ENCODE data around the gene SAMD11.

Gene SAMD11

GRCh38 chr1:954927-955326 lies 31.2 kb downstream of the SAMD11 start:
- peaks cover 8% of the 10 kb centered on the region for H3K27me3 ChIP-seq (ENCODE audit: insufficient read depth, low read length)
- H3K4me3 ChIP-seq (ENCODE audit: low read length): no peak overlapping the region
- H3K9me3 ChIP-seq (ENCODE audit: insufficient read depth, low read depth, low read length): no peaks in the 10 kb centered on the region

GRCh38 chr1:955474-955873 lies 31.8 kb downstream of the SAMD11 start:
- no peak overlapping the region for H3K9ac ChIP-seq (ENCODE audit: low read depth, low read length)
- WGBS: 94% methylated on average over 6 of the region's 6 CpGs
- no peak overlapping the region for H3K27ac ChIP-seq (ENCODE audit: low read depth, low read length)
- H3K9me3 ChIP-seq (ENCODE audit: insufficient read depth, low read depth, low read length): no peaks in the 10 kb centered on the region
- no peak overlapping the region for H3K4me3 ChIP-seq (ENCODE audit: low read length)
- H3K4me1 ChIP-seq (ENCODE audit: insufficient read depth, low read length): no peaks in the 10 kb centered on the region
- H3K27me3 ChIP-seq (ENCODE audit: insufficient read depth, low read length): peaks cover 11% of the 10 kb centered on the region
- peaks cover 66% of the 10 kb centered on the region for H3K36me3 ChIP-seq (ENCODE audit: insufficient read depth, low read length)

More at GRCh38 chr1:954927-955326, 31.2 kb downstream of the SAMD11 start:
- Histone ChIP-seq H3K4me1 (ENCODE audit: insufficient read depth, low read length) (no peaks in the 10 kb centered on the region), H3K27ac (ENCODE audit: low read depth, low read length) (no peak overlapping the region), H3K36me3 (ENCODE audit: insufficient read depth, low read length) (peaks cover 72% of the 10 kb centered on the region), H3K9ac (ENCODE audit: low read depth, low read length) (no peak overlapping the region)
- WGBS: 94% methylated on average over 13 of the region's 13 CpGs

- no peaks in the 10 kb centered on the region for H3K4me1 ChIP-seq (ENCODE audit: insufficient read depth, low read length)
- WGBS: 94% methylated on average over 11 of the region's 11 CpGs
- H3K9ac ChIP-seq (ENCODE audit: low read depth, low read length): no peak overlapping the region
- no peak overlapping the region for H3K27ac ChIP-seq (ENCODE audit: low read depth, low read length)
- H3K4me3 ChIP-seq (ENCODE audit: low read length): no peak overlapping the region
- no peaks in the 10 kb centered on the region for H3K9me3 ChIP-seq (ENCODE audit: insufficient read depth, low read depth, low read length)
- H3K36me3 ChIP-seq (ENCODE audit: insufficient read depth, low read length): peaks cover 58% of the 10 kb centered on the region
- peaks cover 17% of the 10 kb centered on the region for H3K27me3 ChIP-seq (ENCODE audit: insufficient read depth, low read length)
Observed at GRCh38 chr1:956636-957035, 32.9 kb downstream of the SAMD11 start.

- H3K36me3 ChIP-seq (ENCODE audit: insufficient read depth, low read length): peaks cover 51% of the 10 kb centered on the region
- H3K4me3 ChIP-seq (ENCODE audit: low read length): peak within 1 kb of the TSS; percentile 85
- peak within 1 kb of the TSS; percentile 75 for H3K9ac ChIP-seq (ENCODE audit: low read depth, low read length)
- H3K27ac ChIP-seq (ENCODE audit: low read depth, low read length): peak within 1 kb of the TSS; percentile 40; the same call in 1 of the 2 replicates
- 4% methylated on average over 101 of the region's 101 CpGs for WGBS
- H3K9me3 ChIP-seq (ENCODE audit: insufficient read depth, low read depth, low read length): no peaks in the 10 kb centered on the region
- peaks cover 19% of the 10 kb centered on the region for H3K27me3 ChIP-seq (ENCODE audit: insufficient read depth, low read length)
- H3K4me1 ChIP-seq (ENCODE audit: insufficient read depth, low read length): no peaks in the 10 kb centered on the region
Observed at GRCh38 chr1:958823-959730, 35.4 kb downstream of the SAMD11 start, which contains the start of gene NOC2L. TSS of gene NOC2L (minus strand) at chr1:959256. CDS start at chr1:959240, 16 bp downstream.

GRCh38 chr1:959731-960362 lies 36.1 kb downstream of the SAMD11 start:
- Histone ChIP-seq H3K4me3 (ENCODE audit: low read length) (peak overlapping the region; percentile 85), H3K9ac (ENCODE audit: low read depth, low read length) (no peak overlapping the region), H3K4me1 (ENCODE audit: insufficient read depth, low read length) (no peaks in the 10 kb centered on the region), H3K27me3 (ENCODE audit: insufficient read depth, low read length) (peaks cover 19% of the 10 kb centered on the region), H3K27ac (ENCODE audit: low read depth, low read length) (no peak overlapping the region), H3K36me3 (ENCODE audit: insufficient read depth, low read length) (peaks cover 43% of the 10 kb centered on the region), H3K9me3 (ENCODE audit: insufficient read depth, low read depth, low read length) (no peaks in the 10 kb centered on the region)
- WGBS: 28% methylated on average over 57 of the region's 57 CpGs

- no peaks in the 10 kb centered on the region for H3K4me1 ChIP-seq (ENCODE audit: insufficient read depth, low read length)
- peaks cover 36% of the 10 kb centered on the region for H3K36me3 ChIP-seq (ENCODE audit: insufficient read depth, low read length)
- no peak within 1 kb of the TSS for H3K27ac ChIP-seq (ENCODE audit: low read depth, low read length)
- peak within 1 kb of the TSS; percentile 47; the same call in 1 of the 2 replicates for H3K9ac ChIP-seq (ENCODE audit: low read depth, low read length)
- H3K27me3 ChIP-seq (ENCODE audit: insufficient read depth, low read length): peaks cover 23% of the 10 kb centered on the region
- under 1% methylated on average over 109 of the region's 109 CpGs for WGBS
- H3K9me3 ChIP-seq (ENCODE audit: insufficient read depth, low read depth, low read length): no peaks in the 10 kb centered on the region
- H3K4me3 ChIP-seq (ENCODE audit: low read length): peak within 1 kb of the TSS; percentile 85
Observed at GRCh38 chr1:960363-961131, 36.8 kb downstream of the SAMD11 start, which contains the start of gene KLHL17. TSS of gene KLHL17 (plus strand) at chr1:960584. CDS start at chr1:960694, 110 bp downstream.

- WGBS: 33% methylated on average over 56 of the region's 56 CpGs
- Histone ChIP-seq H3K9me3 (ENCODE audit: insufficient read depth, low read depth, low read length) (no peaks in the 10 kb centered on the region), H3K4me3 (ENCODE audit: low read length) (peak overlapping the region; percentile 67), H3K9ac (ENCODE audit: low read depth, low read length) (peak overlapping the region; percentile 47; the same call in 1 of the 2 replicates), H3K27ac (ENCODE audit: low read depth, low read length) (no peak overlapping the region), H3K27me3 (ENCODE audit: insufficient read depth, low read length) (peaks cover 30% of the 10 kb centered on the region), H3K36me3 (ENCODE audit: insufficient read depth, low read length) (peaks cover 30% of the 10 kb centered on the region), H3K4me1 (ENCODE audit: insufficient read depth, low read length) (no peaks in the 10 kb centered on the region)
Observed at GRCh38 chr1:961132-961669, 37.5 kb downstream of the SAMD11 start.

GRCh38 chr1:962381-963300 lies 38.9 kb downstream of the SAMD11 start:
- Histone ChIP-seq H3K9ac (ENCODE audit: low read depth, low read length) (no peak overlapping the region), H3K27me3 (ENCODE audit: insufficient read depth, low read length) (peaks cover 44% of the 10 kb centered on the region), H3K9me3 (ENCODE audit: insufficient read depth, low read depth, low read length) (no peaks in the 10 kb centered on the region), H3K36me3 (ENCODE audit: insufficient read depth, low read length) (peaks cover 17% of the 10 kb centered on the region), H3K27ac (ENCODE audit: low read depth, low read length) (no peak overlapping the region), H3K4me3 (ENCODE audit: low read length) (no peak overlapping the region), H3K4me1 (ENCODE audit: insufficient read depth, low read length) (no peaks in the 10 kb centered on the region)
- 95% methylated on average over 57 of the region's 57 CpGs for WGBS

- Histone ChIP-seq H3K4me1 (ENCODE audit: insufficient read depth, low read length) (no peaks in the 10 kb centered on the region), H3K9ac (ENCODE audit: low read depth, low read length) (no peak overlapping the region), H3K36me3 (ENCODE audit: insufficient read depth, low read length) (peaks cover 17% of the 10 kb centered on the region), H3K4me3 (ENCODE audit: low read length) (no peak overlapping the region), H3K9me3 (ENCODE audit: insufficient read depth, low read depth, low read length) (no peaks in the 10 kb centered on the region), H3K27ac (ENCODE audit: low read depth, low read length) (no peak overlapping the region), H3K27me3 (ENCODE audit: insufficient read depth, low read length) (peaks cover 50% of the 10 kb centered on the region)
- WGBS: 95% methylated on average over 16 of the region's 16 CpGs
Observed at GRCh38 chr1:963301-963651, 39.6 kb downstream of the SAMD11 start.

All from HUES64 (cell line).